Osteocyte (in vitro differentiated cells): Measurements from ENCODE around the gene LYPD1. TPM values are rescaled to one million over a fixed set of nuclear protein-coding genes. Genes with fewer than 3 reads are reported as not detected.
A peak's percentile ranks its signal among the peaks of the same experiment; 100 is the strongest.

Experiments used
- DNase-seq: peaks from one replicate; pipeline ENCODE4 v3.0.0; 2021; ENCODE audit warnings: mixed read lengths; ENCODE audit not compliant: unreplicated experiment; ENCODE audit errors: extremely low spot score
- H3K27ac Mint-ChIP-seq: one replicate; pipeline ENCODE4 v1.8.0; 2021; ENCODE audit warnings: mild to moderate bottlenecking, mixed read lengths; ENCODE audit not compliant: unreplicated experiment
- H3K27me3 Mint-ChIP-seq: one replicate; pipeline ENCODE4 v1.8.0; 2021; ENCODE audit warnings: mixed read lengths; ENCODE audit not compliant: unreplicated experiment
- H3K36me3 Mint-ChIP-seq: one replicate; pipeline ENCODE4 v1.8.0; 2021; ENCODE audit warnings: mixed read lengths; ENCODE audit not compliant: unreplicated experiment
- H3K4me1 Mint-ChIP-seq: one replicate; pipeline ENCODE4 v1.8.0; 2021; ENCODE audit warnings: mixed read lengths; ENCODE audit not compliant: unreplicated experiment
- H3K4me3 Mint-ChIP-seq: one replicate; pipeline ENCODE4 v1.8.0; 2021; ENCODE audit warnings: mild to moderate bottlenecking, moderate library complexity, mixed read lengths; ENCODE audit not compliant: unreplicated experiment
- H3K9me3 Mint-ChIP-seq: one replicate; pipeline ENCODE4 v1.8.0; 2021; ENCODE audit warnings: mixed read lengths; ENCODE audit not compliant: unreplicated experiment
- total RNA-seq: library from RNA; stranded (reverse); gene quantifications from 2 replicates; pipeline ENCODE4 v1.2.1, GENCODE V29; 2021
- TF ChIP-seq, protein P1 (sequence below): fragments of 200-600 bp; sonication (generic); IDR thresholded peaks from 2 replicates; pipeline ENCODE4 v1.5.0; 2021; ENCODE audit warnings: antibody characterized with exemption, mild to moderate bottlenecking, moderate library complexity

Gene LYPD1
- total RNA-seq, 1 donor from 2014 or later: 0.19 TPM

DNA sequence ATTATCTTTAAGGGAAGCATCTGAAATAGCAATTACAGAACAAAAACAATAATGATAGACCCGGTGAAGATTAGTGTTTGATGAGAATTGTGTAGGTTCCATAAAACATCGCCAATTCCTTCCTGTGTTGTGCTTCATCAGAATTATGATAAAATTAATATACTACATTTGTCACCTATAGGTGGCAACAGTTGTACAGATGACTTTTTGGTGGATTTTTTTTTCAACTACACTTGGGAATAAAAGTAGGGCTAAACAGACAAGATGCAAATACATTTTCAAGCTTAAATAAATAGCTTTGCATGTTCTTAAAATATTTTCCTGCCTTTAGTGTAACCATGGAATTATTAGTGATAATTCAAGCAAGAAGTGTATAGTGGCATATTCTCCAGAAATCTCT is 7.0 kb upstream of the LYPD1 start:
- Mint-ChIP-seq H3K9me3 (no peaks in the 10 kb centered on the region), H3K36me3 (no peaks in the 10 kb centered on the region), H3K4me1 (no peaks in the 10 kb centered on the region), H3K4me3 (no peak overlapping the region), H3K27ac (no peak overlapping the region), H3K27me3 (peaks cover 22% of the 10 kb centered on the region)
- TF ChIP-seq, protein P1, sequence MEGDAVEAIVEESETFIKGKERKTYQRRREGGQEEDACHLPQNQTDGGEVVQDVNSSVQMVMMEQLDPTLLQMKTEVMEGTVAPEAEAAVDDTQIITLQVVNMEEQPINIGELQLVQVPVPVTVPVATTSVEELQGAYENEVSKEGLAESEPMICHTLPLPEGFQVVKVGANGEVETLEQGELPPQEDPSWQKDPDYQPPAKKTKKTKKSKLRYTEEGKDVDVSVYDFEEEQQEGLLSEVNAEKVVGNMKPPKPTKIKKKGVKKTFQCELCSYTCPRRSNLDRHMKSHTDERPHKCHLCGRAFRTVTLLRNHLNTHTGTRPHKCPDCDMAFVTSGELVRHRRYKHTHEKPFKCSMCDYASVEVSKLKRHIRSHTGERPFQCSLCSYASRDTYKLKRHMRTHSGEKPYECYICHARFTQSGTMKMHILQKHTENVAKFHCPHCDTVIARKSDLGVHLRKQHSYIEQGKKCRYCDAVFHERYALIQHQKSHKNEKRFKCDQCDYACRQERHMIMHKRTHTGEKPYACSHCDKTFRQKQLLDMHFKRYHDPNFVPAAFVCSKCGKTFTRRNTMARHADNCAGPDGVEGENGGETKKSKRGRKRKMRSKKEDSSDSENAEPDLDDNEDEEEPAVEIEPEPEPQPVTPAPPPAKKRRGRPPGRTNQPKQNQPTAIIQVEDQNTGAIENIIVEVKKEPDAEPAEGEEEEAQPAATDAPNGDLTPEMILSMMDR: no peak
- DNase-seq: no peak

DNA sequence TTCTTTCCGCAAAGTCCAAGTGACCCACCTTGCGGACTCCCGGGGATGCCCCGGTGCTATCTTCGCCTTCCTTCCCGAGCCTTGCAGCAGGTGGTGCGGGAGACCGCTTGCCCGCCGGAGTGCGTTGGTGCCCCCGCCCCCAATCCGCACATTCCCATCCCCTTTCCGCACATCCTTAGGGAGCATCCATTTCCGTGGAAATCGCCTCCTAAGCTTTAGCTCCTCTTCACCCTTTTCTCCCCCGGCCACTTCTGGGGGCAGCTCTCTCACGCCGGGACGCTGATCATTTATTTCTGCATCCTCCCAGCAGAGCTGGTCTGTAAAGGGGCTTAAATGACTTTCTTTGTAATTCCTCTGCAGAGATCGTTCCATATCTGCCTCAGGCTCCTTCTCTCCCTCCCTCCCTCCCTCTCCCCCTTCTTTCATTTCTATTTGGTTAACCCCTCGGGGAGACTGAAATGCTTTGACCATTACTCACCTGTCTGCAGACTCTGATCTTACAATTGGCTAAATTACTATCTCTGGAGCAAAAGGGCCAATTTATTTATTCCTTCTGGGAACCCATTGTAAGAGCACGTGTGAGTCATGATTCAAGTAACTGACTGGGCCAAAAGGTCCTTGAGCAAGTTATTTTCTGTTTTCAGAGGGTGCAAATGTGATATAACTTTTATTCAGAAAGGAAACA is 1.3 kb upstream of the LYPD1 start:
- TF ChIP-seq, protein P1: no peak
- Mint-ChIP-seq H3K27me3 (peaks cover 56% of the 10 kb centered on the region), H3K27ac (no peak overlapping the region)

DNA sequence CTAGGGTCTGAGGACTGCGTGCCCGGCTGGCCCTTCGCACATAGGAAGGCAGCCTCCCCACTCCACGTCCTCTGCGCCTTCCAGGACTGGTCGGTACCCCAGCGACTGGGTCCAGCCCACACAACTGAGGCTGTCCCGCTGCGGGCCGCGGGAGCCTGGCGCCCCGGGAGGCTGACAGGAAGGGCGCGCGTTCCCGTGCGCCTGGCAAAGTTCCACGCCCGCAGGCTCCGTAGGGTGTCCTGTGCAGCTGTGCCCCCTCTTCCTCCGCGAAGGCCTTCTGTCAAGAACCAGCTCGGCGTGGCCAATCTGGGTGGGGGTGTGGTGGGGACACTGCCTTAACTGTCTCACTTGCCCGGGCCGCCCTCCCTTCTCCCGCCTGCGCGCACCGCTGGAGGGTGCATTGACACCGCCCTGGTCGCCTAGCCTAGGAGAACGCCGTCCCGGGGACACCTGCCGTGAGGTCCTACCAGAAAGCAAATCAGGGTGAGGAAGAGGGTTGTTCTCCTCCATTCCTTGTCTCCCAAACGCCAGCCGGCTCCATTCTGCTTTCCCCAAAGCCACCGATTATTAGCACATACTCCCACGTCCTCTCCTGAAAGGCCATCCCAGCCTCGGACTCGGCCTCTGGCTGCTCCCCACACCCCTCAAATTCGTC is 618 bp upstream of the LYPD1 start:
- TF ChIP-seq, protein P1: no peak
- DNase-seq: no peak
- H3K27ac Mint-ChIP-seq: no peak overlapping the region
- peaks cover 14% of the 10 kb centered on the region for H3K4me1 Mint-ChIP-seq
- H3K36me3 Mint-ChIP-seq: no peaks in the 10 kb centered on the region
- peaks cover 59% of the 10 kb centered on the region for H3K27me3 Mint-ChIP-seq
- peak overlapping the region; percentile 68 for H3K4me3 Mint-ChIP-seq
- no peaks in the 10 kb centered on the region for H3K9me3 Mint-ChIP-seq

More for the DNA sequence above, 1.3 kb upstream of the LYPD1 start:
- Mint-ChIP-seq H3K36me3 (no peaks in the 10 kb centered on the region), H3K4me1 (peaks cover 14% of the 10 kb centered on the region), H3K4me3 (peak overlapping the region; percentile 68), H3K9me3 (no peaks in the 10 kb centered on the region)
- no peak for DNase-seq

DNA sequence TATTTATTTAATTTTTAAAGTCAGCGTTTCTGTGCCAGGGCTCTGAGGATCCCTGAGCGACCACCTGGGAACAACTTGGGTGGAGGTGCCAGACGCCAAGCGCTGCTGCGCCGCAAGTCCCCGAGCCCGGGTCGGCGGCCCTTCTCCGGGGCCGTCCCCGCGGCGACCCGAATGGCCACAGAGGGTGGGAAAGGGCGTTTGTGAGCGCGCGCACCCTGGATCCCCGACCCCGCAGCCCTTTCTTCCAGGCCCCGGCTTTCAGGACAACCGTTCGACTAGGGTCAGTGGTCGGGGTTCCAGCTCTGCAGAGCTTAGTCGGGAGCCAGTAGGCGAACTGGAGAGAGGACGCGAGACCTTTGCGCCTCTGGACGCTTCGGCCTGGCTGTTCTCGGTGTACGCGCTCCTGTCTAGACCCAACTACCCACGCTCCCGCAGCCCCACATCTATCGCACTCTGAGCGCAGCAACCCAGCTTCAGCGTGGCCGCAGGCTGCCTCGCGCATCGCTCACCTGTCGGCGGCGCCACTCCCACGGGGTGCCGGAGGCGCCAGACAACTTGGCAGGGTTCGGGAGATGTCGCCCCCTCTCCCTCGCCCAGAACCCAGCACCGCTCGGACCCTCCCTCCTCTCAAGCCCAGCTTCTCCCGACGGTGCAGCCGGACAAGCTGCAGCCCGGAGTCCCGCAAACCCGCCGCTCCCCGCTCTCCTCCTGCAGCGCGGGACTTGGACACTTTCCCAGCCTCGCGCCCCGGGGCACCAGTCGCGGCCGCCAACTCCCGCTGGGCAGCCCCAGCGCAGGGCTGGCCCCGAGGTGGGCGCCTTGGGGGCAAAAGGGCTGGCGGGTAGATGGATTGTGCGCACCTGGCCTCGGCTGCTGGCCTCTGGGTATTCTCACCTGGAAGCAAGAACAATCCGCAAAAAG is 758 bp downstream of the LYPD1 start:
- no peak overlapping the region for H3K27ac Mint-ChIP-seq
- DNase-seq: no peak
- H3K9me3 Mint-ChIP-seq: no peaks in the 10 kb centered on the region
- H3K4me3 Mint-ChIP-seq: no peak overlapping the region
- H3K36me3 Mint-ChIP-seq: no peaks in the 10 kb centered on the region
- TF ChIP-seq, protein P1: no peak
- H3K4me1 Mint-ChIP-seq: peaks cover 14% of the 10 kb centered on the region
- H3K27me3 Mint-ChIP-seq: peaks cover 59% of the 10 kb centered on the region
